HG03175 (cell line): ENCODE data around the gene GLYATL1.

Source experiments
- ATAC-seq: cut with Tn5 transposase; IDR thresholded peaks from one replicate; pipeline ENCODE4 v1.9.1; 2021; ENCODE audit warnings: mild to moderate bottlenecking, moderate library complexity; ENCODE audit not compliant: unreplicated experiment

GLYATL1 gene, protein sequence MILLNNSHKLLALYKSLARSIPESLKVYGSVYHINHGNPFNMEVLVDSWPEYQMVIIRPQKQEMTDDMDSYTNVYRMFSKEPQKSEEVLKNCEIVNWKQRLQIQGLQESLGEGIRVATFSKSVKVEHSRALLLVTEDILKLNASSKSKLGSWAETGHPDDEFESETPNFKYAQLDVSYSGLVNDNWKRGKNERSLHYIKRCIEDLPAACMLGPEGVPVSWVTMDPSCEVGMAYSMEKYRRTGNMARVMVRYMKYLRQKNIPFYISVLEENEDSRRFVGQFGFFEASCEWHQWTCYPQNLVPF

DNA sequence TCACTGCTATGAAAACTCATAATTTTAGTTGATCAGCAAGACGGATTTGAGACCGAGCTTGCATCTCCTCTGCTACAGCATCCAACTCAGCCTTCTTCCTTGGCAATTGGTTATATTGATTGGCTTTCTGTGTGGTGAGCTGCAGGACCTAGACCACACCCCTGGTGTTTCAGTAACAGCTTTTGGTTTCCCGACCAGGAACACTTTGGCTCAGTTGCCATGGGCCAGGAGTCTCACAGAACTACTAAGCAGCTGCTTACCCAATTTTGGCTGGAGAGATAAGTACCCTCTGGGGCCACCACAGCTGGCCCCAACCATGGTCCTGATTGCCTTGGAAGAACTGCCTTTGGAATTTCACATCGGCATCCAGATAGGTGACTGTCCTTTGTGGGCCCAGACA is at the start of gene GLYATL1:
GLYATL1 (plus strand) TSS at position 212 of the 400 bp plus-strand sequence. CDS start 7,600 bp downstream, outside the sequence.
- no peak for ATAC-seq

DNA sequence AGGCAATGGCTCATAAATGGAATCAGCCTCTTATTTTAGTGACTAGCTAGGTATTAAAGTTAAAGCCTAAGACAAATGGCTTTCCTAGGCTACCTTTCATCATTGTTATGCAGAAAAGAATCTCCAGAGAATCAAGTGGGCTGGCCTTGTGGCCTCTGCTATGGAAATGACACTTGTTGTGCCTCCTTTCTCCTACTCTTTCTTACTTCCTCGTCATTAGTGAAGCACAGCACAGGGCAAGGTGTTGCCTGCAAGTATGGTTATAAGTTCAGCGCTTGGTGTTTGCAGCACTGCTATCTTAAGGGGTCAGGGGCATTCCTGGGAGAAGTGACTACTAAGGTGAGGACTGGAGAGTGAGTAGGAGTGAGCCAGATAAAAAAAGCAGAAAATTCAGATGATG is 45.4 kb upstream of the GLYATL1 start:
- ATAC-seq = no peak

DNA sequence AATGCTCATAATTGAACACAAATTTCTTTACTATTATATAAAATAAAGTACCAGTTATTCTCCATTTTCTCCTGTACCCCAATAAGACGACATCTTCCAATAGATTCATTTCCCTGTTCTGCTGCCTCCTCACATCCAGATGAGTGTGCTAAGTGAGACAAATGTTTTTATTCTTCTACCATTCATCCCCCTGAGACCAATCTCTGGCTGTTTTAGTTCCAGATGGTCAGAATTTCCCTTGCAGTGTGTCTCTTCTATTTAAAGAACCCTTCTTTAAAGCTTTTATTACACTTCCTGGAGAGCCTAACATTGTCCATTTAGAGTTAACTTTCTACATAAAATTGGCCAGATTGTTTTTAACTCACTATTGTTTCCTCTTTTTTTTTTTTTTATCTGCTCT is 41.2 kb upstream of the GLYATL1 start:
- ATAC-seq = no peak

DNA sequence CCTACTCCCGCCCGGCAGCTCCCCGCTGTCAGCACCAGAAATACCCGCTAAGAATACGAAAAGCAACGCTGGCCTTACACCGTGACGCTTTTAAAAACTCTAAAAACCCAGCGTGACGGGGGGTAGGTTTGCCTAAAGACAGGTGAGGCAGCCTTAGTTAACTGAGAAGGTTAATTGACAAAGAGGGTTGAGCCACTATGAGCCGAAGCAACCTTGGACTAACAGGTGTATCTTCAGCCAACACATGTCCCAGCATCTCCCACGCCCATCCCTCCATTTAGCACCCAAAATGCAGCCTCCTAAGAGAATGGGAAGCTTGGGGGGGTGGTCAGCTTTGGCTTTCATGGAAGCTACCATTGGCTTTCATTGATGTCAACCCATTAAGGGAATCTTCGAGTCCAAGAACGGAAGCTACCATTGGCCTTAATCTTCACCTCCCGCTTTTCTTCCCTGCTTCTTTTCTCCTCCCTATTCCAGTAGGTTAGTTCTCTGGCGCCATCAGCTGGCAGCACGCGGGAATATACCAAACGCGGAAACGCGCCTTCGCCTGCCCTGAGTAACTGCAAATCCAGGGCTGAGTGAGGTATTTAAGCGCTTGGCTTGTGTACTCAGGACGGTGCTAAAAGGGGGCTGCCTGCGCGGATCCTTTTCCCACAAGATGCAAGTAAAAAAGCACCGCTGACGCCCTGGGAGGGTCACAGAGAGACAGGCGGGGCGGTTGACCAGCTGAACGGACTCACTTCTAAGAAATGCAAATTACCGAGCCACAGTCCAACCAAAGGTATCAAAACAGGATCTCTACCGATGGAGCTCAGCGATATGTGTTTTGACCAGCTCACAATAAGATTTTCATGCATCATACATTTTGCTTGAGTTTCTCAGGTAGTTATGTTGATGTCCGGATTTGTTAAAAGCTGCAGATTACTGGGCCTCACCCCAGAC is 38.5 kb upstream of the GLYATL1 start:
- ATAC-seq = peak; percentile 61

DNA sequence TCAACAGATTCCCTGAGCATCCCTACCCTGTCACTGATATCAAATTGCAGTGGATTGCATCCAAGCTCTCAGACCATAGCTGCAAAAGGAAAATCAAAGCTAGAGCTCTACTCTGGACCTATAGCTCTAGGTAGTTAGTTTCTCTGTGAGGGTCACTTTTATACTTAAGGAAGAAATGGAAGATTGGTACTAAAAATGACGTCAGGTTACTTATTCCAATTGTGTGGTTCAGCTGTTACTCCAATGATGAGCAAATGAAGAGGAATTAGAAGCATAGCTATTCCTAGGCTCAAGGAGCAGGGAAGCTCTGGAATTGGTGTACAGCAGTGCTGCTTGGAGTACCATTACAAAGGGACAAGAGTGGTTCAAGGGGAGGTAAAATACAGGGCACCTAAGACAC is 36.4 kb upstream of the GLYATL1 start:
- ATAC-seq = no peak

DNA sequence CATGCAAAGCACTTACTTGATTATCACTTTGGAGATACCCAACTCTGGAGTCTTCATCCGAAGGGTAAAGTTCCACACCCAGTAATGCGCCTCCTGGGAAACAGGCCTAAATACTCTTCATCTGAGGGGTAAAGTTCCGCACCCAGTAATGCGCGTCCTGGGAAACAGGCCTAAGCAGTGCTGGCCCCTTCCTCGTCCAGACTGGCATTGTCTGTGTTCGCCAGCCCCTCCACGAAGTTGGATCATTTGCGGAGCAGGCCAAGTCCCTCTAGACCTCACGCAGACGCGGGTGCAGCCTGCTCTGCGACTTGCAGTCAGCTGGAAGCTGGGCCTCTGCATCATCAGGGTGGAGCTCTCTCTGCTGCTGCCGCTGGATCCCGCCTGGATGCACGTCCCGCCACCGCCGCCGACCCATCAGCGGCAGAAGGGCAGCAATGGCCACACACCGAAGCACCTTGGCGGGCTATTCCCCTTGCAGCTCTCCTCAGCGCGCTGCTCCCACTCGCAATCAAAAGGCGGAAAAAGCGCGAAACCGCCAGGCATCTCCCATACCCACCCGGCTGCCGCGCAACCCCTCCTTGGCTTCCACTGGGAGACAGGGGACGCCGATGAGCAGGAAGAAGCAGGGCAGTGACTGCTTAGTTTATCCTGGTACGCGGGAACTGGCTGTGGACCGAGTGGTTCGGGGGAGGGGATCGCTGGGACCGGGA is 34.1 kb upstream of the GLYATL1 start:
- ATAC-seq = no peak

DNA sequence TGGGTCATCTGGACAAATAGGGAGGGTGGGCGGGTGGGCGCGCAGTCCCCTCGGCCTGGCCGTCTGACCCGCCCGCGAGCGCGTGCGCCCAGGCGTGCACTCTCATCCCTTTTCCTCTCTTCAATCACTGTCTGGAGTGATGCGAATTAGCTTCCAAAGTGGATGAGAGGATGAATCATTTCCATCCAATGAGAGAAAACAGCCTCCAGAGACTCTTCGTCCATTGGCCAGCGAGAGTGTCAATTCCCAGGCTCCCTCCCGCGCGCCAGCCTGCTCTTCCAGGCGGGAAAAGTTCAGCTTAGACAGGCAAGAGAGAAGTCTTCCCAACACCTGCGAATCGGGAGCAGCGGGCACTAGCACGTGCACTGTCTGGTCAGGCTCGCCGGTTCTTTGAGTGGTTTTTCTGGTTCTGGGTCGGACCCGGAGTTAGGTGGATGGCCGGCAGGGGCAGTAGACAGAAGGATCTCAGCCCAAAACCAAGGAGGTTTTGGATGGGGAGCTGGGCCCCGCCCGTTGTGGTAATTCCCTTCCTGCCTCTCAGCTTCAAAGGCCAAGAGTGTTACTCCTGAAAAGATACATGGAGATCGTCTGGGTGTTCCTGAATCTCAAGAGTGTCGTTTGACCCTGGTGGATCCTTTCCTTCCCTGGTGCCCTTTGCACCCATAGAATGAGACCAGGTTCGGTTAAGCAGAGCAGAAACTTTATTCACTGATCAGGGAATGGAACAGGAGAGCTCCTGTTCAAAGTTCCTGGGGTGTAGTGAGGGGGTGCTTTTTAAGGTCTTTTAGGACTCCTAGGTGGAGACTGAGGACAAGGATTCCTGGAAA is 33.4 kb upstream of the GLYATL1 start:
- no peak for ATAC-seq

DNA sequence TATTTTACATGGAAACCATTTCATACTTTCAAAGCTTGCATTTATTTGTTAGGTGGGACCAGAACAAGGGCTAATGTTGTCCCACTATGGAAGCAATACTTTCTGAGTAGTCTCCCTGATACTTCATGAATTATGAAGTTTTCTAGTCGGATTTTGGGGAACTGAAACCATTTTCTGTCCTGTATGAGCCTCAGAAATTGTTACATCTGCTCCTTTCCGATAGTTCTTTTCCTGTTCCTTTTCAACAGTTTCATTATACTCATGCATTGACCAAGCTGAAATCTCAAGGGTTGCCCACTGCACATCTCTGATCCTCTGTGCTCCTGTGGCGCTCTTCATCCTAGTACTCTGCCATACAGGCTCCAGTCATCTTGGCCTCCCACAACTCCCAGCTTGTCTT is 31.5 kb upstream of the GLYATL1 start:
- no peak for ATAC-seq

DNA sequence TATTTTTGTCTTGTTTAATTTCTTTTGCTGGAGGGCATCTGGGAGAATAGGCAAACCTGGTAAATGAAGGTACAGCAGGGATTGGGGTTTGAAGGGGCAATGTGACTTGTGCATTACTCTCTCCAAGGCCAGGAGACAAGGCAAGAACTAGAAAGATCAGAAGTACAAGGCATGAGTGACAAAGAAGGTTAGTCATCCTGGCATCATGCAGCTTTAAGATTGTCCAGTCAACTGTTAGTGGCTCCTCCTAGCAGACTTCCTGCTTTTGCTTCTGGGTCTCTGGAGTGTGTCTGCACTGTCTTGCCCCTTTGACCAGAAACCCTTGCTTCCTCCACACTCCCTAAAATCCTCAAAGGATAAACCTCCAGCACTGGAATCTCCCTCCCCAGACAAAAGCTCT is 27.2 kb upstream of the GLYATL1 start:
- ATAC-seq = no peak

DNA sequence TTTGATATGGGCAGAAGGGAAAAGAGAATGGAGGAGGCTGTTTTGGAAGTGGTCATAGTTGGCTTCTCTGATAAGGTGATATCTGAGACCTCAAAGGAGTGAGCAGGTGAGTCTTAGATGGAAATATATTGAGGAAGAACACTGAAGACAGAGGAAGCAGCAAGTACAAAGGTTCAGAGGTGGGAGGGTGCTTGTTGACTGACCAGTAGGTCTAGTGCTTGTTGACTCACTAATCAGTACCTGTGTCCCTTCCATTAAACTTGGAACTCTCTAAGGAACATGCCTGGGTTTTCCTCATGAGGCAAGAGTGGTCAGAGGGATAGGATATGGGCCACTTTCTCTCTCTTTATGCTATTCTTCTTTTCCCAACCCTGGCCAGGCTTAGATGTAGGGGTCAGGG is 25.6 kb upstream of the GLYATL1 start:
- ATAC-seq = no peak

DNA sequence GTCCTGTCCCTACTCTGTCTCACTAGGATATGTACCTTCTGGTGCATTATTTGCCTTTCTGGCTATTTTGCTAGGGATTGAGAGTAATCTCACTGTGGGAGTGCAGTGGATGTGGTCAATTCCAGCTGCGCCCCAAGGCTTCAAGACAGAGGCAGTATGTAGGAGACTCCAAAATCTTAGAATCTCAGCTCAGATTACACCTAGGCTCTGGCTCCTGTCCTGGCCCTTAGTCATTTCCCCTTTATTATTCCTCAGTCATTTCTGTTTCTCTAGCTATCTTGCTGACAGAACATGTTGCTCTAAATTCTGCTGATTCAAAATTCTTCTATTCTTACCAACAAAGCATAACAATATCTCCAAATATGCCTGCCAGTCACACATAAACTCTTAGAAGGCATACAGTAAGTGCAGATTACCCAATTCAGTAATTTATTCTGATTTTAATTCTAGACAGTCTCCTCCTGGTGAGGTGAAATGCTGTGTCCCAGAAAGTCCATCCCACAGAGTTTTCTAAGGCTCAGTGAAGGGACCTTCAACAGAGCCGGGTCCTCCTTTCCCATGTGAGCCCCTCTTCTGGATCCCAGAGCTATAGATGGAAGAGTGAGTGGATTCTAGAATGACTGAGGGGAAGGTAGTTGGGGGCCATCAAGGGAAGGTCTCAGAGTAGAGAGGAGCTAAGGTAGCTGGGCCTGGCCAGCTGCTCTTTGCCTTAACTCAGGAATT is 24.3 kb upstream of the GLYATL1 start:
- no peak for ATAC-seq

DNA sequence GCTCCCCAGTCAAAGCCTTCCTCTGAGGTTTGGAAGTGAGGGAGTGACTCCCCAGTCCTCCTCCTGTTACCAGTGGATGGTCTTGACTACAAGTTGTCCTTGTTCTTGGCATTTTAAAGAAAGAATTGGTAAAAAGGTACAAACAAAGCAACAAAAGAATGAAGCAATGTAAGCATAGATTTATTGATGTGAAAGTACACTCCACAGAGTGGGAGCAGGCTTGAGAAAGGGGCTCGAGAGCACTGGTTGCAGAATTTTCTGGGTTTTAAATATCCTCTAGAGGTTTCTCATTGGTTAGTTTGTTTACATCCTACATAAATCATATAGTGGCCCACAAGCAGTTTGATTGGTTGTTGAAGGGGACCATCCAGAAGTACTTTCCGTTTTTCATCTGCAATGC is 22.7 kb upstream of the GLYATL1 start:
- ATAC-seq = no peak

DNA sequence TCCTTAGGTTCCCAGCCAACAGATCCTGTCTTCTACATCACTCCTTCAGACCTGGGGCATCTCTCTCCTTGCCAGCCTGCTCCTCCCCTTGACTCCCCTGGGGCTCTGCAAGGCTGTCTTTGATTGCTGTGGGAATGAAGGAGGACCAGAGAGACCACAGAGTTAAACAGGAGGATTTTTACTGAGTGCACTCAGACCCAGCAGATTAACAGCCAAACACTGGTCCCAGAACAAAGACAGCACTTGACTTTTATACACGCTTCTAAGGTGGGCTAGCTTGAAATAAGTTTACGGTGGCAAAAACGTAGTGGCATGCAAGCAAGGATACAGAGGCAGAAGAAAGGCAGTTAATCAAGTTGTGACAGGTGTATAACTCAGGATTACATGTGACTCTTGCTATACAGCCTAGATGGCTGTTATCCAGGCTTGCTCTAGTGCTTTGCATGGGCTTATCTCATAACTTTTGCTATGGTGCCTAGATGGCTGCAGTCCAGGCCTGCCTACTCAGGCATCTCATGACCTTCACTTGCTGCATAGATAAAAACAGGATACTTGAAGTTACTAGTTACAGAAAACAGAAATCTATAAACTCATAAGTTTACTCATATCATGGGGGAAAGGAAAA is 22.0 kb upstream of the GLYATL1 start:
- ATAC-seq = no peak

DNA sequence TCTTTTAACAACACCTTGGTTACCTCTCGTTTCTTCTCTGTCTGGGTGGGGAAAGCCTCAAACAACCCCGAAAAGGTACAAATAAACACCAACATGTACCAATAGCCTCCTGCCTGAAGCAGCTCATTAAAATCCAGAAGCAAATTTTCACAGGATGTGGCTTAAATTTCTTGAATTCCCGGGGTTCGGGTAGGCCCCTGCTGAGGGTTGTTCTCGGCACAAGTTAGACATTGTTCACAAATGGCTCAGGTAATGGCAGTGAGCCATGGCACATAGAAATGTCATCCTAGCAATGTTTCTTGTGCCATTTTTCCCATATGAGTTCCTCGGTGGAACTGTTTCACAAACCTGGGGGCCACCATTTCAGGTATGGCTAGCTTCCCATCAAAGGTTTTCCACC is 19.7 kb upstream of the GLYATL1 start:
- ATAC-seq = no peak

DNA sequence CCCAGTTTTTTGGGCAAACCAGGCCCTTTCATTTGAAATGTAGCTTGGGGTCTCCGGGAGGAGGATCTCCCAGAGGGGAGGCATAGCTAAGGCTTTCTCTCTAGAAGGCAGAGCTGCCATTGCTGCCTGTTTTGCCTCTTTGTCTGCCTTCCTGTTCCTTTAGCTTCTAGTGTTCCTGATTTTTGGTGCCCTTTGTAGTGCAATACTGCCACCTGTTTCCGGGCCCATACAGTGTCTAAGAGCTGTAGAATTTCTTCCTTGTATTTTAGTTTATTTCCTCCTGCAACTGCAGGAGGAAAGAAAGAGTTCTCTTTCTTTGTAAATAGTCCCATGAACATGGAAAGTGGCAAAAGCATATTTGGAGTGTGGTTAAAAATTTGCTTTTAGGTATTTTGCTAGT is 19.3 kb upstream of the GLYATL1 start:
- ATAC-seq = no peak

DNA sequence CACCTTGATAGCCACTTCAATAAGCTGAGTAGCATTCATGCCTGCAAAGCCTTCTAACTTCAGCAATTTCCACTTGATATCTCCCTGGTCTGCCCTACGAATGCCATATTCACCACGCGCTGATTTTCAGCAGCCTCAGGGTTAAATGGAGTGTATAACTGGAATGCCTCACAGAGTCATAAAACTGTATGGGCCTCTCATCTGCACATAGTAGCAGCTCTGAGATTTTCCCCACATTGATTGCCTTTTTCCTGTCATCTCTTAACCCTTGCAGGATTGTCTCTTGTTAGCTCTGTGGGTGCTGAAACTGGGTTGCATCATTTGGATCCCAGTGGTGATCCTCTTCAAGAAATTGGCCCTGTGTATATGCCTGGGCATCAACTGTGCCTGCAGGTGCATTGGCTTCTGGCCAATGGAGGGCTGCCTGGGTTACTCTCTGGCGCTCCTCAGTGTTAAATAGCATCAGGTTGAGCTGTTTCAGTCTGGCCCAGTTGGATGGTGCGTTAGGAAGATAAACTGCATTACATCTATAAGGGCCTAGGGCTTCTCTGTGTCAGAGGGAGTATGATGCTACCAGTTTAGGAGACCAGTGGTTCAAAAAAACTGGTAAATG is 17.4 kb upstream of the GLYATL1 start:
- no peak for ATAC-seq

DNA sequence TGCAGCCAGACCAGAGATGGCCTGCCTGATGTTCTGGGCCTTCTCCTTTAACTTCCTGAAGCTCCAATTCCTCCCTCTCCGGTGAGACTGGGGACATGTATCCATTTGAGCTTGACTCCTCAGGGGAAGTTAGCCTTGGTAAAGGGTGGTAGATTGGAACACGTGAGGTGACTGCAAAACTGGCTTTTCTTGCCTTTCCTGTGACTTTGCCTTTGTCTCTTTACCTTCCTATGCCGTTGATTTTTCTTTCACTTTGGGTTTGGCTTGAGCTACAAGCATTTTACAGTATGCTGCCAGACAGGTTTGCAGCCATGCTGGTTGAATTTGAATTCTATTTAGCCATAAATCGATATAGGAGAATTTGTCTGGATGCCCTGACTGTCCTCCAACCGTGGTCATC is 16.8 kb upstream of the GLYATL1 start:
- ATAC-seq = no peak

DNA sequence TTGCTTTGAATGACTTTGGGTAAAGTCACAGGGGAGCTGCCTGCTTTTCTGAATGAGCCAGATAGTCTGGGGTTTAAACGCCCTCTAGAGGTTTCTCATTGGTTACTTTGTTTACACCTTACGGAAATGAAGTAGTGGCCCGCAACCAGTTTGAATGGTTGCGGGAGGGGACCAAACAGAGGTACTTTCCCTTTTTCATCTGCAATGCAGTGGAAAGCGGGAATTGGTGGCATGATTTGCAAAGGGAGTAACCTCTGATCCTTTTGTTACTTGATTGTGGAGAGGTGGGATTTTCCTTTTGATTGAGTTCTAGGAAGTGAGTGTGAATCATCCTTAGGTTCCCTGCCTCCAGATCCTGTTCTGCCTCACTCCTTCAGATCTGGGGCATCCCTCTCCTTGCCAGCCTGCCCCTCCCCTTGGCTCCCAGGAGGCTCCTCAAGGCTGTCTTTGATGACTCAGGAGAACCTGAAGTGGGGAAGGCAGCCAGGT is 15.9 kb upstream of the GLYATL1 start:
- peak; percentile 81 for ATAC-seq

DNA sequence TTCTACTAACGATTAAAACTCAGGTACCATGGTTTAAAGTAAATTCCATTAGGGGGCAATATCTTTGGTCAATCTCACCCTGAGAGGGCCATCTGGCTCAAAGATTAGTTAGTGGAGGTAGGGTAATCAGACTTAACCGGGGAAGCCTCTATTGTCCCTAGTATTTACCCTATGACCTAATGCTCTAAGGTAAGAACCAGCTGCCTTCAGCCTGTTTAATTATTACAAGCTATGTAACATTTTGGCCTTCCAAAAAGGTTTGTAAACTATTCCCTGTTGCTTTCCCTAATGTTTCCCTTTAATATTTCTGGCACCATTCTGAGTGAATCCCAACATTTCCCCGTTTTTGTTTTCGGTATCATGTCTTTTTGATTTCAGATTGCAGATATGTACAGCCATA is 15.1 kb upstream of the GLYATL1 start:
- ATAC-seq = no peak
